H9 (cell line): ENCODE measurements around the gene KIF5C. TPM values are rescaled to one million over a fixed set of nuclear protein-coding genes. Genes with fewer than 3 reads are reported as not detected.

Experiments used
- DNase-seq: peaks from one replicate; pipeline ENCODE4 v3.0.0-alpha.2; 2017
- H2AFZ ChIP-seq: one replicate; pipeline ENCODE4 v1.6.1; 2013; ENCODE audit warnings: mild to moderate bottlenecking, low read length, control low read depth, moderate library complexity
- H2AK5ac ChIP-seq: 2 replicates; pipeline ENCODE4 v1.6.1; 2013; ENCODE audit warnings: low read length, control low read depth, mixed read lengths; ENCODE audit not compliant: insufficient read length
- H2BK120ac ChIP-seq: one replicate; pipeline ENCODE4 v1.6.1; 2013; ENCODE audit warnings: low read depth, mild to moderate bottlenecking, low read length, control low read depth, inconsistent platforms; ENCODE audit not compliant: poor library complexity, severe bottlenecking
- H2BK12ac ChIP-seq: 2 replicates; pipeline ENCODE4 v1.6.1; 2013; ENCODE audit warnings: low read length, control low read depth, mixed read lengths, low read depth; ENCODE audit not compliant: insufficient read length
- H2BK15ac ChIP-seq: 2 replicates; pipeline ENCODE4 v1.6.1; 2013; ENCODE audit warnings: low read depth, low read length, control low read depth
- H2BK20ac ChIP-seq: one replicate; pipeline ENCODE4 v1.6.1; 2013; ENCODE audit warnings: low read depth, mild to moderate bottlenecking, low read length, control low read depth, inconsistent platforms; ENCODE audit not compliant: poor library complexity, severe bottlenecking
- H2BK5ac ChIP-seq: 2 replicates; pipeline ENCODE4 v1.6.1; 2013; ENCODE audit warnings: low read length, control low read depth, mixed read lengths; ENCODE audit not compliant: insufficient read length
- H3K14ac ChIP-seq: 2 replicates; pipeline ENCODE4 v1.6.1; 2013; ENCODE audit warnings: low read length, control low read depth; ENCODE audit not compliant: insufficient read depth
- H3K18ac ChIP-seq: 2 replicates; pipeline ENCODE4 v1.6.1; 2013; ENCODE audit warnings: low read depth, mild to moderate bottlenecking, mixed read lengths, low read length, control low read depth; ENCODE audit not compliant: insufficient read length
- H3K23ac ChIP-seq: 2 replicates; pipeline ENCODE4 v1.6.1; 2013; ENCODE audit warnings: low read length, control low read depth, mixed read lengths, low read depth; ENCODE audit not compliant: insufficient read length
- H3K23me2 ChIP-seq: 2 replicates; pipeline ENCODE4 v1.6.1; 2013; ENCODE audit warnings: low read depth, mild to moderate bottlenecking, mixed read lengths, low read length, control low read depth; ENCODE audit not compliant: insufficient read length, poor library complexity, severe bottlenecking
- H3K27ac ChIP-seq: 2 replicates; pipeline ENCODE4 v1.5.1; 2013; ENCODE audit warnings: low read length, control low read depth, mixed read lengths, low read depth; ENCODE audit not compliant: insufficient read length
- H3K27me3 ChIP-seq: 2 replicates; pipeline ENCODE4 v1.6.1; 2013; ENCODE audit warnings: low read length, control low read depth, inconsistent platforms; ENCODE audit not compliant: insufficient read depth
- H3K4ac ChIP-seq: 2 replicates; pipeline ENCODE4 v1.6.1; 2013; ENCODE audit warnings: low read depth, mild to moderate bottlenecking, control low read depth, inconsistent platforms, low read length, moderate library complexity
- H3K4me1 ChIP-seq: 2 replicates; pipeline ENCODE4 v1.6.1; 2013; ENCODE audit warnings: low read length, control low read depth, inconsistent platforms; ENCODE audit not compliant: insufficient read depth
- H3K4me2 ChIP-seq: 2 replicates; pipeline ENCODE4 v1.6.1; 2013; ENCODE audit warnings: low read length, control low read depth, mixed read lengths; ENCODE audit not compliant: insufficient read length, insufficient read depth
- H3K56ac ChIP-seq: 2 replicates; pipeline ENCODE4 v1.6.1; 2013; ENCODE audit warnings: low read depth, mild to moderate bottlenecking, mixed read lengths, low read length, control low read depth; ENCODE audit not compliant: insufficient read length
- H3K79me1 ChIP-seq: 2 replicates; pipeline ENCODE4 v1.6.1; 2013; ENCODE audit warnings: low read depth, mild to moderate bottlenecking, moderate library complexity, low read length, control low read depth, inconsistent platforms; ENCODE audit not compliant: insufficient read depth, poor library complexity, severe bottlenecking
- H3K79me2 ChIP-seq: 2 replicates; pipeline ENCODE4 v1.6.1; 2013; ENCODE audit warnings: low read length, control low read depth, inconsistent platforms; ENCODE audit not compliant: insufficient read depth
- H3K9ac ChIP-seq: 2 replicates; pipeline ENCODE4 v1.6.1; 2013; ENCODE audit warnings: low read length, control low read depth, mixed read lengths; ENCODE audit not compliant: insufficient read length; ENCODE audit errors: extremely low read depth
- H3K9me3 ChIP-seq: one replicate; pipeline ENCODE4 v1.6.1; 2013; ENCODE audit warnings: low read depth, low read length, inconsistent platforms; ENCODE audit not compliant: control insufficient read depth
- H3T11ph ChIP-seq: one replicate; pipeline ENCODE4 v1.6.1; 2013; ENCODE audit warnings: mild to moderate bottlenecking, low read length, control low read depth, inconsistent platforms
- H4K20me1 ChIP-seq: one replicate; pipeline ENCODE4 v1.6.1; 2013; ENCODE audit not compliant: control insufficient read depth, insufficient read length, insufficient read depth
- H4K5ac ChIP-seq: 2 replicates; pipeline ENCODE4 v1.6.1; 2013; ENCODE audit warnings: low read depth, mild to moderate bottlenecking, mixed read lengths, low read length, control low read depth; ENCODE audit not compliant: insufficient read length
- H4K8ac ChIP-seq: replicated peaks from 2 replicates; pipeline ENCODE4 v1.6.1; 2013; ENCODE audit warnings: low read length, control low read depth, mixed read lengths, low read depth; ENCODE audit not compliant: insufficient read length
- H4K91ac ChIP-seq: 2 replicates; pipeline ENCODE4 v1.6.1; 2013; ENCODE audit warnings: low read depth, mild to moderate bottlenecking, moderate library complexity, mixed read lengths, low read length, control low read depth; ENCODE audit not compliant: insufficient read length
- H3K27ac Mint-ChIP-seq, 3 experiments: 2 replicates in 2 of 3; 3 replicates in 1 of 3; pipeline ENCODE4 v1.8.0; 2020 to 2021; ENCODE audit warnings: mixed read lengths in 3 of 3, mild to moderate bottlenecking in 1 of 3, moderate library complexity in 1 of 3
- H3K27me3 Mint-ChIP-seq: 2 replicates; pipeline ENCODE4 v1.8.0; 2021; ENCODE audit warnings: low read depth, mild to moderate bottlenecking, moderate library complexity, mixed read lengths
- H3K36me3 Mint-ChIP-seq, 3 experiments: 2 replicates in 2 of 3; 3 replicates in 1 of 3; pipeline ENCODE4 v1.8.0; 2020 to 2021; ENCODE audit warnings: low read depth in 3 of 3, mixed read lengths in 3 of 3; ENCODE audit not compliant: insufficient read depth in 1 of 3
- H3K4me1 Mint-ChIP-seq, 2 experiments: 2 replicates each; pipeline ENCODE4 v1.8.0; 2020; ENCODE audit warnings: mixed read lengths in 2 of 2
- H3K4me3 Mint-ChIP-seq, 2 experiments: 2 replicates in 1 of 2; 3 replicates in 1 of 2; pipeline ENCODE4 v1.8.0; 2020 to 2021; ENCODE audit warnings: mild to moderate bottlenecking in 2 of 2, mixed read lengths in 2 of 2, moderate library complexity in 1 of 2
- H3K9me3 Mint-ChIP-seq, 2 experiments: 2 replicates in 1 of 2; 3 replicates in 1 of 2; pipeline ENCODE4 v1.8.0; 2020; ENCODE audit warnings: mild to moderate bottlenecking in 2 of 2, mixed read lengths in 2 of 2, moderate library complexity in 1 of 2
- CTCF ChIP-seq: fragments of 200-600 bp; sonication (generic); conservative IDR thresholded peaks from 3 replicates; pipeline ENCODE4 v1.8.0; 2021; ENCODE audit warnings: antibody characterized with exemption, mild to moderate bottlenecking
- WGBS: extraction: QIAGEN DNeasy Blood & Tissue Kit; methylation state at CpG from one replicate; pipeline ENCODE4 v1.1.7; 2013; ENCODE audit warnings: missing lambda C conversion rate, low lambda C conversion rate, mixed read lengths; ENCODE audit not compliant: insufficient read length; ENCODE audit errors: extremely low coverage; 5-methylcytosine and 5-hydroxymethylcytosine counted together
- total RNA-seq: library from RNA; stranded (reverse); gene quantifications from 2 replicates; pipeline ENCODE4 v1.2.1, GENCODE V29; 2021

The KIF5C gene
- total RNA-seq, 1 experiment from 2014 or later, result 52.9 TPM

GRCh38 chr2:148918554-148918953 lies 43.5 kb downstream of the KIF5C start:
- no peaks in the 10 kb centered on the region for H3K27me3 Mint-ChIP-seq
- H2AK5ac ChIP-seq, result no peak overlapping the region
- H2AFZ ChIP-seq, result no peak overlapping the region
- H2BK5ac ChIP-seq, result no peak overlapping the region
- H3K4me2 ChIP-seq, result no peak overlapping the region
- H3K9me3 Mint-ChIP-seq, result peaks cover 7 to 16% of the 10 kb centered on the region in 2 experiments; a peak in 4 of 5 replicates
- no peaks in the 10 kb centered on the region for H3K23me2 ChIP-seq
- H4K8ac ChIP-seq, result no peak overlapping the region
- H3K4ac ChIP-seq, result no peak overlapping the region
- peaks cover 4% of the 10 kb centered on the region; the same call in 1 of the 2 replicates for H3K4me1 ChIP-seq
- no peaks in the 10 kb centered on the region for H3K79me1 ChIP-seq
- no peak overlapping the region for H2BK12ac ChIP-seq
- no peak overlapping the region for H3K23ac ChIP-seq
- no peak overlapping the region for H2BK120ac ChIP-seq
- H4K5ac ChIP-seq, result no peak overlapping the region
- no peak overlapping the region for H3K4me3 Mint-ChIP-seq
- H4K91ac ChIP-seq, result no peak overlapping the region
- H2BK20ac ChIP-seq, result no peak overlapping the region
- no peak overlapping the region for H3K14ac ChIP-seq
- H3K4me1 Mint-ChIP-seq, result peaks cover 17 to 24% of the 10 kb centered on the region in 2 experiments
- no CpG with 5 or more reads among the region's 2 CpGs for WGBS
- H3K9me3 ChIP-seq, result no peaks in the 10 kb centered on the region
- no peaks in the 10 kb centered on the region for H3K27me3 ChIP-seq
- H2BK15ac ChIP-seq, result no peak overlapping the region
- no peak for DNase-seq
- no peak overlapping the region for H3K9ac ChIP-seq
- no peak overlapping the region for H3T11ph ChIP-seq
- H3K79me2 ChIP-seq, result peaks cover 3% of the 10 kb centered on the region; the same call in 1 of the 2 replicates
- H3K27ac ChIP-seq, result no peak overlapping the region
- H3K36me3 Mint-ChIP-seq, result peaks cover 3 to 25% (median 8%) of the 10 kb centered on the region in 3 experiments
- H3K27ac Mint-ChIP-seq, result no peak overlapping the region
- no peak overlapping the region for H3K56ac ChIP-seq
- no peak for TF ChIP-seq CTCF
- no peaks in the 10 kb centered on the region for H4K20me1 ChIP-seq
- H3K18ac ChIP-seq, result no peak overlapping the region
